ENCODE results near the gene RCOR1.
A peak's percentile ranks its signal among the peaks of the same experiment; 100 is the strongest.
"Not testable (repeated sequence)": the region's sequence is repeated elsewhere in the genome, so short reads cannot be mapped to it uniquely, and the experiment has no call there.

RCOR1 gene

GRCh38 chr14:102571478-102572042, 20.9 kb upstream of the RCOR1 start:
- DNase-seq, result no peak

- not testable (repeated sequence) for DNase-seq
These were observed 19.3 kb upstream of the RCOR1 start for GRCh38 chr14:102573161-102573560.

GRCh38 chr14:102573591-102574046, 18.8 kb upstream of the RCOR1 start:
- DNase-seq, result no peak

GRCh38 chr14:102574281-102575159, 17.9 kb upstream of the RCOR1 start:
- no peak for DNase-seq

GRCh38 chr14:102575160-102575845, 17.1 kb upstream of the RCOR1 start:
- DNase-seq, result no peak

GRCh38 chr14:102575846-102576428, 16.5 kb upstream of the RCOR1 start:
- not testable (repeated sequence) for DNase-seq

GRCh38 chr14:102578821-102579220, 13.6 kb upstream of the RCOR1 start:
- no peak for DNase-seq

GRCh38 chr14:102579696-102580549, 12.5 kb upstream of the RCOR1 start:
- DNase-seq, result no peak

GRCh38 chr14:102580550-102581110, 11.8 kb upstream of the RCOR1 start:
- DNase-seq, result no peak

- DNase-seq, result no peak
These were observed 11.3 kb upstream of the RCOR1 start for GRCh38 chr14:102581193-102581592.

GRCh38 chr14:102583726-102584125, 8.7 kb upstream of the RCOR1 start:
- DNase-seq, result no peak

- no peak for DNase-seq
These were observed 7.3 kb upstream of the RCOR1 start for GRCh38 chr14:102584871-102585869.

- no peak for DNase-seq
These were observed 5.9 kb upstream of the RCOR1 start for GRCh38 chr14:102586420-102587104.

GRCh38 chr14:102588821-102589220, 3.6 kb upstream of the RCOR1 start:
- no peak for DNase-seq

- DNase-seq, result no peak
These were observed 2.6 kb upstream of the RCOR1 start for GRCh38 chr14:102589761-102590290.

GRCh38 chr14:102590667-102591099, 1.8 kb upstream of the RCOR1 start:
- DNase-seq, result peak; percentile 53

GRCh38 chr14:102591372-102591943, 991 bp upstream of the RCOR1 start:
- peak; percentile 74 for DNase-seq

GRCh38 chr14:102592763-102593060, 263 bp downstream of the RCOR1 start:
- no peak for DNase-seq

- DNase-seq, result peak; percentile 70
These were observed 794 bp downstream of the RCOR1 start for GRCh38 chr14:102593061-102593824.

Measured in right forelimb (tissue), 1 donor.